ENCODE measurements around the gene SPINK2.

DNA sequence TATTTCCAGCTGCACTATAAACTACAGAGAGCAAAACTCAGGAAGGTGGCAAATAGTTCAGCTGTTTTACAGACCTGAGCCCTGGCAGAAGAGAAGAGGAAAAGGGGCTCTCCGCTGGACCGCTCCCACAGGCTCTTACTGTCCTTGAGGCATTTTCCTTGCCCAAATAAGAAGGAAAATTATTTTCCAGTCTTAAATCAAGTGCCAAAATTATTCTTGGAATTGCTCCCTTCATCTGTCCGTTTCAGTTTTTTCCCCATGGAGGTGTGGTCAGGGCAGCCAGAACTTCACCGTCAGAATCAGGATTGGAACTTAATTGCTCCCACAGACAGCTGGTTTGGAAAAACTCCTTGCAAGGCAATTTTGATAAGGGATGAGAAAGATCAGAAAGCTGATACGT, 35.2 kb upstream of the SPINK2 start:
- TF ChIP-seq POLR2A (IDR thresholded peaks at IDR 0.05; ENCODE audit: low read depth, low read length) = no peak
- TF ChIP-seq POU2F2 (IDR thresholded peaks at IDR 0.05; ENCODE audit: low read depth, low read length) = no peak
- no peak for TF ChIP-seq POLR2AphosphoS5 (IDR thresholded peaks at IDR 0.05; ENCODE audit: low read depth, low read length)
- TF ChIP-seq SPI1 (IDR thresholded peaks at IDR 0.05; ENCODE audit: low read depth, low read length) = no peak

Measured in GM12891 (cell line).